NCI-H69 (cell line): ENCODE results near the gene OR52B6.
A peak's percentile ranks its signal among the peaks of the same experiment; 100 is the strongest.
"Not testable (repeated sequence)": the region's sequence is repeated elsewhere in the genome, so short reads cannot be mapped to it uniquely, and the experiment has no call there.

Source experiments
- DNase-seq: peaks from one replicate; lab custom pipeline; 2025; lab: John Stamatoyannopoulos, UW

Gene OR52B6

GRCh38 chr11:5596607-5597201, 16.0 kb downstream of the OR52B6 start, which contains the start of gene TRIM6:
TSS of gene TRIM6 (plus strand) at chr11:5596637. CDS start at chr11:5596898, 261 bp downstream.
- peak; percentile 16 for DNase-seq

GRCh38 chr11:5597953-5598352, 17.3 kb downstream of the OR52B6 start:
- no peak for DNase-seq

GRCh38 chr11:5600374-5600851, 19.7 kb downstream of the OR52B6 start:
- peak; percentile 30 for DNase-seq

GRCh38 chr11:5602791-5603190, 22.1 kb downstream of the OR52B6 start:
- DNase-seq = not testable (repeated sequence)

GRCh38 chr11:5603326-5603725, 22.6 kb downstream of the OR52B6 start:
- no peak for DNase-seq

- DNase-seq = no peak
Measured at GRCh38 chr11:5604896-5605295, 24.2 kb downstream of the OR52B6 start.

GRCh38 chr11:5605849-5606248, 25.2 kb downstream of the OR52B6 start:
- no peak for DNase-seq

- no peak for DNase-seq
Measured at GRCh38 chr11:5608808-5609207, 28.1 kb downstream of the OR52B6 start.

GRCh38 chr11:5610446-5610845, 29.8 kb downstream of the OR52B6 start:
- no peak for DNase-seq

- no peak for DNase-seq
Measured at GRCh38 chr11:5611627-5612026, 30.9 kb downstream of the OR52B6 start.

- DNase-seq = no peak
Measured at GRCh38 chr11:5618807-5619206, 38.1 kb downstream of the OR52B6 start.

GRCh38 chr11:5620651-5621521, 40.2 kb downstream of the OR52B6 start:
- no peak for DNase-seq

- DNase-seq = no peak
Measured at GRCh38 chr11:5621580-5621979, 40.9 kb downstream of the OR52B6 start.

GRCh38 chr11:5622802-5623201, 42.1 kb downstream of the OR52B6 start:
- DNase-seq = no peak

GRCh38 chr11:5624489-5625279, 44.0 kb downstream of the OR52B6 start, which contains the start of gene TRIM34:
TSS of gene TRIM34 (plus strand) at chr11:5625001. CDS start at chr11:5632332, 7,331 bp downstream.
- no peak for DNase-seq

- no peak for DNase-seq
Measured at GRCh38 chr11:5625281-5625680, 44.6 kb downstream of the OR52B6 start.

GRCh38 chr11:5626196-5626595, 45.5 kb downstream of the OR52B6 start:
- no peak for DNase-seq

- DNase-seq = no peak
Measured at GRCh38 chr11:5631417-5631816, 50.7 kb downstream of the OR52B6 start.
